Type B pancreatic cell (in vitro differentiated cells): Measurements from ENCODE around the gene TMEM179. TPM values are rescaled to one million over a fixed set of nuclear protein-coding genes. Genes with fewer than 3 reads are reported as not detected.

Experiments used
- DNase-seq: peaks from one replicate; pipeline ENCODE4 v3.0.0; 2021; ENCODE audit warnings: mixed read lengths; ENCODE audit not compliant: unreplicated experiment; ENCODE audit errors: extremely low spot score
- H3K27ac Mint-ChIP-seq: 2 replicates; pipeline ENCODE4 v1.8.0; 2021; ENCODE audit warnings: mild to moderate bottlenecking, mixed read lengths
- H3K27me3 Mint-ChIP-seq: 2 replicates; pipeline ENCODE4 v1.8.0; 2021; ENCODE audit warnings: mixed read lengths
- H3K36me3 Mint-ChIP-seq: 2 replicates; pipeline ENCODE4 v1.8.0; 2021; ENCODE audit warnings: mixed read lengths
- H3K4me1 Mint-ChIP-seq: one replicate; pipeline ENCODE4 v1.8.0; 2021; ENCODE audit warnings: mixed read lengths; ENCODE audit not compliant: unreplicated experiment
- H3K4me3 Mint-ChIP-seq: 2 replicates; pipeline ENCODE4 v1.8.0; 2021; ENCODE audit warnings: mild to moderate bottlenecking, mixed read lengths
- H3K9me3 Mint-ChIP-seq: 2 replicates; pipeline ENCODE4 v1.8.0; 2021; ENCODE audit warnings: mixed read lengths
- CTCF ChIP-seq: fragments of 200-600 bp; sonication (generic); conservative IDR thresholded peaks from 2 replicates; pipeline ENCODE4 v1.5.0; 2021; ENCODE audit warnings: antibody characterized with exemption, mild to moderate bottlenecking
- total RNA-seq: library from RNA; stranded (reverse); gene quantifications from 2 replicates; pipeline ENCODE4 v1.2.1, GENCODE V29; 2021; ENCODE audit warnings: low replicate concordance

Gene TMEM179
- total RNA-seq, 1 donor from 2014 or later, result 9.0 TPM

GRCh38 chr14:104568620-104569019 lies 36.0 kb downstream of the TMEM179 start:
- Mint-ChIP-seq H3K27ac (no peak overlapping the region), H3K9me3 (no peaks in the 10 kb centered on the region), H3K27me3 (peaks cover 15% of the 10 kb centered on the region), H3K4me1 (peaks cover 9% of the 10 kb centered on the region), H3K36me3 (no peaks in the 10 kb centered on the region), H3K4me3 (no peak overlapping the region)
- no peak for DNase-seq
- TF ChIP-seq CTCF, result no peak

GRCh38 chr14:104567957-104568225 lies 36.7 kb downstream of the TMEM179 start:
- Mint-ChIP-seq H3K27ac (no peak overlapping the region), H3K4me1 (peaks cover 9% of the 10 kb centered on the region), H3K9me3 (no peaks in the 10 kb centered on the region), H3K27me3 (peaks cover 15% of the 10 kb centered on the region), H3K4me3 (no peak overlapping the region), H3K36me3 (no peaks in the 10 kb centered on the region)
- TF ChIP-seq CTCF, result no peak
- no peak for DNase-seq

GRCh38 chr14:104567141-104567956 lies 37.2 kb downstream of the TMEM179 start:
- H3K4me3 Mint-ChIP-seq, result no peak overlapping the region
- no peaks in the 10 kb centered on the region for H3K9me3 Mint-ChIP-seq
- DNase-seq, result no peak
- H3K36me3 Mint-ChIP-seq, result no peaks in the 10 kb centered on the region
- H3K27ac Mint-ChIP-seq, result no peak overlapping the region
- TF ChIP-seq CTCF, result no peak
- H3K27me3 Mint-ChIP-seq, result peaks cover 15% of the 10 kb centered on the region
- H3K4me1 Mint-ChIP-seq, result peaks cover 9% of the 10 kb centered on the region

GRCh38 chr14:104564744-104565679 lies 39.6 kb downstream of the TMEM179 start:
- Mint-ChIP-seq H3K4me1 (peaks cover 13% of the 10 kb centered on the region), H3K27me3 (peaks cover 24% of the 10 kb centered on the region), H3K9me3 (no peaks in the 10 kb centered on the region), H3K27ac (no peak overlapping the region), H3K36me3 (no peaks in the 10 kb centered on the region), H3K4me3 (no peak overlapping the region)
- TF ChIP-seq CTCF, result no peak
- DNase-seq, result no peak

GRCh38 chr14:104563742-104564615 lies 40.6 kb downstream of the TMEM179 start:
- peaks cover 7% of the 10 kb centered on the region for H3K4me1 Mint-ChIP-seq
- DNase-seq, result peak; percentile 83
- no peak overlapping the region for H3K4me3 Mint-ChIP-seq
- H3K36me3 Mint-ChIP-seq, result no peaks in the 10 kb centered on the region
- H3K27ac Mint-ChIP-seq, result no peak overlapping the region
- TF ChIP-seq CTCF, result peak; percentile 93
- peaks cover 18% of the 10 kb centered on the region for H3K27me3 Mint-ChIP-seq
- H3K9me3 Mint-ChIP-seq, result no peaks in the 10 kb centered on the region
